Measurements from ENCODE around the gene VPS33B. TPM values are rescaled to one million over a fixed set of nuclear protein-coding genes. Genes with fewer than 3 reads are reported as not detected.

VPS33B gene
- total RNA-seq, 1 experiment from 2014 or later, result 18.4 TPM

DNA sequence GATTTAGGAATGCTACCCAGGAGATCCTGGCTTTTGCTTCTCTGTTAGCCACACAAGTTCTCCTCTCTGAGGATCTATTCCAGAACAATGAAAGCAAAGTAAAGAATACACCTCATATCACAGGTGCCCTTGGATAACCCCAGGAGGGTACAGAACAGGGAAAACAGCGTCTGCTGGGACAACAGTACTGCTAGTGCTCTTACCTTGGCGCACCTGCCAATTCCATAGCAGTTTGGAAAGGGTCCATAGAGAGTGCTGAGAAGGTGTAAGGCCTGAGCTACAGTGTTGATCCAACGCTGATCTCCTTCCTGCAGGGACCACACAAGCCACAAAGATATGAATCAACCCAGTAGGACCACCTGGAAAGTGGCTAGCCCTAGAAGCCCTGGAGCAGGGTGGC is 15.1 kb downstream of the VPS33B start:
- Mint-ChIP-seq H3K27ac (ENCODE audit: unreplicated experiment) (no peak overlapping the region), H3K4me3 (ENCODE audit: low read depth, unreplicated experiment) (no peak overlapping the region), H3K27me3 (ENCODE audit: unreplicated experiment) (no peaks in the 10 kb centered on the region), H3K36me3 (ENCODE audit: insufficient read depth, unreplicated experiment) (peaks cover 12% of the 10 kb centered on the region), H3K9me3 (ENCODE audit: low read depth, unreplicated experiment) (no peaks in the 10 kb centered on the region), H3K4me1 (ENCODE audit: low read depth, unreplicated experiment) (no peaks in the 10 kb centered on the region)
- TF ChIP-seq, protein P1, sequence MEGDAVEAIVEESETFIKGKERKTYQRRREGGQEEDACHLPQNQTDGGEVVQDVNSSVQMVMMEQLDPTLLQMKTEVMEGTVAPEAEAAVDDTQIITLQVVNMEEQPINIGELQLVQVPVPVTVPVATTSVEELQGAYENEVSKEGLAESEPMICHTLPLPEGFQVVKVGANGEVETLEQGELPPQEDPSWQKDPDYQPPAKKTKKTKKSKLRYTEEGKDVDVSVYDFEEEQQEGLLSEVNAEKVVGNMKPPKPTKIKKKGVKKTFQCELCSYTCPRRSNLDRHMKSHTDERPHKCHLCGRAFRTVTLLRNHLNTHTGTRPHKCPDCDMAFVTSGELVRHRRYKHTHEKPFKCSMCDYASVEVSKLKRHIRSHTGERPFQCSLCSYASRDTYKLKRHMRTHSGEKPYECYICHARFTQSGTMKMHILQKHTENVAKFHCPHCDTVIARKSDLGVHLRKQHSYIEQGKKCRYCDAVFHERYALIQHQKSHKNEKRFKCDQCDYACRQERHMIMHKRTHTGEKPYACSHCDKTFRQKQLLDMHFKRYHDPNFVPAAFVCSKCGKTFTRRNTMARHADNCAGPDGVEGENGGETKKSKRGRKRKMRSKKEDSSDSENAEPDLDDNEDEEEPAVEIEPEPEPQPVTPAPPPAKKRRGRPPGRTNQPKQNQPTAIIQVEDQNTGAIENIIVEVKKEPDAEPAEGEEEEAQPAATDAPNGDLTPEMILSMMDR (IDR thresholded peaks at IDR 0.05; ENCODE audit: unreplicated experiment), result no peak
- no peak for DNase-seq
- no TSS peak for BruUV-seq (replicated peaks)
- CTCF ChIA-PET, result no interaction called here
- intact Hi-C loops (cut with micrococcal nuclease; ENCODE audit: unreplicated experiment), result no loop called here

DNA sequence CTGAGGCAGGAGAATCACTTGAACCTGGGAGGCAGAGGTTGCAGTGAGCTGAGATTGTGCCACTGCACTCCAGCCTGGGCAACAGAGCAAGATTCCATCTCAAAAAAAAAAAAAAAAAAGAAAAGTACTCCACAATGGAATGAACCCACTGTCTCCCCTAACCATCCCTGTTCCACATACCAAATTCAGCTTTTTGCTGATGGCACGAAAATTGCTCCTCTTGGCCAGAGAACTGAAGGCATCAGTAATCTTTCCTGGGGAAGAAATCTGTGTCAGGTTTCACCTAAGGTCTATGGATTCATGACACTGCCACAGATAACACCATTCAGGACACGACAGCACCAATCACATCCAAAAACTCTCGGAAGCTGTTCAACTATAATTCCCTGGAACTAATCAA is 21.2 kb downstream of the VPS33B start:
- no peak overlapping the region for H3K4me3 Mint-ChIP-seq (ENCODE audit: low read depth, unreplicated experiment)
- TF ChIP-seq, protein P1 (IDR thresholded peaks at IDR 0.05; ENCODE audit: unreplicated experiment), result no peak
- no peaks in the 10 kb centered on the region for H3K27me3 Mint-ChIP-seq (ENCODE audit: unreplicated experiment)
- H3K4me1 Mint-ChIP-seq (ENCODE audit: low read depth, unreplicated experiment), result no peaks in the 10 kb centered on the region
- DNase-seq, result no peak
- CTCF ChIA-PET, result interaction anchor here (0.8 kb wide), 1 partner anchor 1327 kb away, joined by 3 read pairs; no protein-coding TSS in a partner anchor
- no peak overlapping the region for H3K27ac Mint-ChIP-seq (ENCODE audit: unreplicated experiment)
- no peaks in the 10 kb centered on the region for H3K9me3 Mint-ChIP-seq (ENCODE audit: low read depth, unreplicated experiment)
- H3K36me3 Mint-ChIP-seq (ENCODE audit: insufficient read depth, unreplicated experiment), result peaks cover 36% of the 10 kb centered on the region
- no TSS peak for BruUV-seq (replicated peaks)
- intact Hi-C loops (cut with micrococcal nuclease; ENCODE audit: unreplicated experiment), result no loop called here

DNA sequence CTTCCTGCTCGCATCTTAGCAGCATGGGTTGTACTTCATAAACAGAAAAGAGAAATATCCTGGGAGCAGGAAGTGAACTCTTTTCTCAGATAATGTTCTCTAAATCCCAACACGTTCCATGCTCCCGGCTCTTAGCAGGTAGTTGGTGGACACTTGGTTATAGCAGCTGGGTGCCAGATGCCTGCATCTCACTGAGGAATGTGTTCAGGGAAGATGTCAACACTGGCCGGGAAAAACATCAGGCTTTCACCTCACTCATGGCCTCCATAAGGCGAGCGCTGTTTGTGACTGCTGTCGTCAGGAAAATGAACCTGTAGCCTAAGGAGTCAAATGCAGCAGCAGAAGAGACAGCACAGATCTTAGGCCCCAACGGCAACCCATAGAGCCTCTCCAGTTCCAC is 23.7 kb downstream of the VPS33B start:
- CTCF ChIA-PET, result no interaction called here
- no peak overlapping the region for H3K4me3 Mint-ChIP-seq (ENCODE audit: low read depth, unreplicated experiment)
- H3K27ac Mint-ChIP-seq (ENCODE audit: unreplicated experiment), result no peak overlapping the region
- H3K27me3 Mint-ChIP-seq (ENCODE audit: unreplicated experiment), result no peaks in the 10 kb centered on the region
- TF ChIP-seq, protein P1 (IDR thresholded peaks at IDR 0.05; ENCODE audit: unreplicated experiment), result no peak
- DNase-seq, result no peak
- intact Hi-C loops (cut with micrococcal nuclease; ENCODE audit: unreplicated experiment), result no loop called here
- H3K4me1 Mint-ChIP-seq (ENCODE audit: low read depth, unreplicated experiment), result no peaks in the 10 kb centered on the region
- H3K36me3 Mint-ChIP-seq (ENCODE audit: insufficient read depth, unreplicated experiment), result peaks cover 61% of the 10 kb centered on the region
- H3K9me3 Mint-ChIP-seq (ENCODE audit: low read depth, unreplicated experiment), result no peaks in the 10 kb centered on the region
- no TSS peak for BruUV-seq (replicated peaks)

DNA sequence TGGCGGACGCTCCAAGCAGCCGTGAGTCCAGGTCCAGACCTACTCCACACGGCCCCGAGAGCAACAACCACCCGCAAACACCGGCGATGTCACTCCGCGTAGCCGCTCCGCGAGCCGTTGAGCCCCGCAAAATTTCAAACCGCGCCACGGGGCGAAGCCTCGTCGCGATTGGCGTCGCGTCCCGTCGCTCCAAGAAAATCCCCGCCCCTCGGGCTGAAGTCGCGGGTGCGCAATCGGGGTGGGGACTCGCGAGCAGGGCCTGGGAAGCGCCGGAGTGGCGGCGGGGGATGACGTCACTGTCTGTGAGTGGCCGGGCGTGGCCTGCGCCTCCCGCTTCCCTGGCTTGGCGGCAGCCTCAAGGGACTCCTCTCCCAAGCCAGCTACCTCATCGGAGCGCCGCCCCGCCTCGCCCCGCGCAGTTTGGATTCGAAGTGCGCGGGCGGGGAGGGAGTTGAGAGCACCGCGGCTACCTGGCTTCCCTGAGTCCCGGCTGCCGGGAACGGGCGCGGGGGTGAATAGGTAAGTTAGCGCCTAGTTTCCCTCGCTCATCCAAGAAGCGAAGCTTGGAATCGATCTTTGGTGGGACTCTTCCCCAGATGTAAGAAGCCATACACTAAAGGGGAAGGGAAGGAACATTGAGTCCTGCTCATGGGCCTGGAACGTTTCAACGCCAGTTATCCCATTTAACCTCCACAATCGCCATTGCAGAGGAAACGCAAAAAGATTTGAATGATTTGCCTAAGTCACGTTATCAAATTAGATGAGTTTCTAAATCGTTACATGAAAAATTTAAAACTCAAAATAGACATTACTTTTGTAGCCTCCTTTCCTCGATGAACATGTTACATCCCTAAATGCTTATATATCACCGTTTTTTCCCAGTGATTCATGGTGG is 27.7 kb downstream of the VPS33B start, which contains the start of gene PRC1:
TSS of gene PRC1 (minus strand) at position 119 of the 895 bp plus-strand sequence. CDS start at position 1, 118 bp downstream.
- Mint-ChIP-seq H3K4me1 (ENCODE audit: low read depth, unreplicated experiment) (peaks cover 16% of the 10 kb centered on the region), H3K27ac (ENCODE audit: unreplicated experiment) (peak within 1 kb of the TSS; percentile 99), H3K27me3 (ENCODE audit: unreplicated experiment) (no peaks in the 10 kb centered on the region), H3K9me3 (ENCODE audit: low read depth, unreplicated experiment) (no peaks in the 10 kb centered on the region), H3K4me3 (ENCODE audit: low read depth, unreplicated experiment) (peak within 1 kb of the TSS; percentile 92), H3K36me3 (ENCODE audit: insufficient read depth, unreplicated experiment) (peaks cover 55% of the 10 kb centered on the region)
- peak; percentile 100 for DNase-seq
- intact Hi-C loops (cut with micrococcal nuclease; ENCODE audit: unreplicated experiment), result no loop called here
- CTCF ChIA-PET, result interaction anchor here (0.5 to 1.0 kb wide), 5 partner anchors 17 to 524 kb away, joined by 3 to 6 read pairs (median 5); partner anchors contain the start of genes HDDC3 and VPS33B
- BruUV-seq (replicated peaks), result TSS peak; percentile 86
- TF ChIP-seq, protein P1 (IDR thresholded peaks at IDR 0.05; ENCODE audit: unreplicated experiment), result no peak

Measured in Calu3 (cell line).